Measurements from ENCODE around the gene ANAPC10.

Gene ANAPC10

GRCh38 chr4:144948421-144948820 lies 149.6 kb downstream of the ANAPC10 start:
- H3K27ac ChIP-seq = no peak overlapping the region
- TF ChIP-seq ZFX (IDR thresholded peaks at IDR 0.05) = no peak
- TF ChIP-seq CTCF (conservative IDR thresholded peaks at IDR 0.05) = no peak

- no peak for TF ChIP-seq CTCF (conservative IDR thresholded peaks at IDR 0.05)
- TF ChIP-seq ZFX (IDR thresholded peaks at IDR 0.05) = no peak
- H3K27ac ChIP-seq = no peak overlapping the region
These were observed 150.0 kb downstream of the ANAPC10 start for GRCh38 chr4:144948009-144948408.
